Measurements from ENCODE around the gene TIE1.

The TIE1 gene

GRCh38 chr1:43270421-43271095, 30.2 kb upstream of the TIE1 start:
- H3K27ac Mint-ChIP-seq = no peak overlapping the region

GRCh38 chr1:43271186-43272118, 29.3 kb upstream of the TIE1 start:
- peaks cover 47% of the 10 kb centered on the region for H3K27me3 Mint-ChIP-seq
- H3K27ac Mint-ChIP-seq = no peak overlapping the region
- H3K36me3 Mint-ChIP-seq = no peaks in the 10 kb centered on the region
- H3K4me3 Mint-ChIP-seq = peak overlapping the region; percentile 64
- peaks cover 24% of the 10 kb centered on the region for H3K4me1 Mint-ChIP-seq
- no peak for ATAC-seq
- no peaks in the 10 kb centered on the region for H3K9me3 Mint-ChIP-seq

More at GRCh38 chr1:43270421-43271095, 30.2 kb upstream of the TIE1 start:
- no peaks in the 10 kb centered on the region for H3K36me3 Mint-ChIP-seq
- H3K4me3 Mint-ChIP-seq = peak overlapping the region; percentile 64
- no peak for ATAC-seq
- peaks cover 24% of the 10 kb centered on the region for H3K4me1 Mint-ChIP-seq
- H3K27me3 Mint-ChIP-seq = peaks cover 46% of the 10 kb centered on the region
- no peaks in the 10 kb centered on the region for H3K9me3 Mint-ChIP-seq

- Mint-ChIP-seq H3K27me3 (peaks cover 48% of the 10 kb centered on the region), H3K9me3 (no peaks in the 10 kb centered on the region), H3K27ac (no peak overlapping the region), H3K36me3 (no peaks in the 10 kb centered on the region), H3K4me3 (no peak overlapping the region), H3K4me1 (peaks cover 24% of the 10 kb centered on the region)
- ATAC-seq = no peak
These were observed 28.6 kb upstream of the TIE1 start for GRCh38 chr1:43272161-43272560.

GRCh38 chr1:43272576-43273571, 27.9 kb upstream of the TIE1 start:
- Mint-ChIP-seq H3K27me3 (peaks cover 42% of the 10 kb centered on the region), H3K4me3 (no peak overlapping the region), H3K36me3 (no peaks in the 10 kb centered on the region), H3K9me3 (no peaks in the 10 kb centered on the region), H3K4me1 (peaks cover 24% of the 10 kb centered on the region), H3K27ac (no peak overlapping the region)
- no peak for ATAC-seq

GRCh38 chr1:43273708-43274107, 27.1 kb upstream of the TIE1 start:
- Mint-ChIP-seq H3K9me3 (no peaks in the 10 kb centered on the region), H3K27ac (no peak overlapping the region)

GRCh38 chr1:43274125-43274803, 26.5 kb upstream of the TIE1 start:
- peak; percentile 46 for ATAC-seq

More at GRCh38 chr1:43273708-43274107, 27.1 kb upstream of the TIE1 start:
- H3K27me3 Mint-ChIP-seq = peaks cover 41% of the 10 kb centered on the region
- ATAC-seq = no peak
- no peak overlapping the region for H3K4me3 Mint-ChIP-seq
- no peaks in the 10 kb centered on the region for H3K36me3 Mint-ChIP-seq
- H3K4me1 Mint-ChIP-seq = peaks cover 24% of the 10 kb centered on the region

GRCh38 chr1:43274804-43275180, 26.0 kb upstream of the TIE1 start:
- no peaks in the 10 kb centered on the region for H3K36me3 Mint-ChIP-seq
- peak overlapping the region; percentile 50 for H3K27ac Mint-ChIP-seq
- H3K4me3 Mint-ChIP-seq = no peak overlapping the region

More at GRCh38 chr1:43274125-43274803, 26.5 kb upstream of the TIE1 start:
- Mint-ChIP-seq H3K27me3 (peaks cover 40% of the 10 kb centered on the region), H3K4me1 (peaks cover 24% of the 10 kb centered on the region), H3K36me3 (no peaks in the 10 kb centered on the region), H3K27ac (peak overlapping the region; percentile 50), H3K9me3 (no peaks in the 10 kb centered on the region), H3K4me3 (no peak overlapping the region)

GRCh38 chr1:43275826-43276620, 24.8 kb upstream of the TIE1 start:
- Mint-ChIP-seq H3K9me3 (no peaks in the 10 kb centered on the region), H3K27ac (no peak overlapping the region), H3K27me3 (peaks cover 38% of the 10 kb centered on the region), H3K4me1 (peaks cover 11% of the 10 kb centered on the region), H3K4me3 (no peak overlapping the region), H3K36me3 (no peaks in the 10 kb centered on the region)
- no peak for ATAC-seq

More at GRCh38 chr1:43274804-43275180, 26.0 kb upstream of the TIE1 start:
- peaks cover 23% of the 10 kb centered on the region for H3K4me1 Mint-ChIP-seq
- peaks cover 38% of the 10 kb centered on the region for H3K27me3 Mint-ChIP-seq
- ATAC-seq = no peak
- H3K9me3 Mint-ChIP-seq = no peaks in the 10 kb centered on the region

- Mint-ChIP-seq H3K27me3 (peaks cover 31% of the 10 kb centered on the region), H3K4me1 (peaks cover 7% of the 10 kb centered on the region), H3K9me3 (no peaks in the 10 kb centered on the region), H3K27ac (no peak overlapping the region), H3K36me3 (no peaks in the 10 kb centered on the region), H3K4me3 (no peak overlapping the region)
- no peak for ATAC-seq
These were observed 24.1 kb upstream of the TIE1 start for GRCh38 chr1:43276673-43277072.

GRCh38 chr1:43277116-43277876, 23.5 kb upstream of the TIE1 start:
- Mint-ChIP-seq H3K36me3 (no peaks in the 10 kb centered on the region), H3K4me1 (peaks cover 7% of the 10 kb centered on the region), H3K27ac (no peak overlapping the region), H3K27me3 (peaks cover 25% of the 10 kb centered on the region), H3K4me3 (no peak overlapping the region), H3K9me3 (no peaks in the 10 kb centered on the region)
- ATAC-seq = no peak

GRCh38 chr1:43279161-43279560, 21.6 kb upstream of the TIE1 start:
- ATAC-seq = no peak
- Mint-ChIP-seq H3K27me3 (peaks cover 25% of the 10 kb centered on the region), H3K9me3 (no peaks in the 10 kb centered on the region), H3K36me3 (no peaks in the 10 kb centered on the region), H3K4me3 (no peak overlapping the region), H3K4me1 (peaks cover 6% of the 10 kb centered on the region), H3K27ac (no peak overlapping the region)

- H3K27ac Mint-ChIP-seq = no peak overlapping the region
These were observed 21.1 kb upstream of the TIE1 start for GRCh38 chr1:43279666-43280065.

GRCh38 chr1:43280692-43281091, 20.1 kb upstream of the TIE1 start:
- Mint-ChIP-seq H3K27ac (no peak overlapping the region), H3K27me3 (peaks cover 35% of the 10 kb centered on the region), H3K36me3 (no peaks in the 10 kb centered on the region), H3K4me3 (no peak overlapping the region), H3K4me1 (no peaks in the 10 kb centered on the region), H3K9me3 (no peaks in the 10 kb centered on the region)
- ATAC-seq = no peak

More at GRCh38 chr1:43279666-43280065, 21.1 kb upstream of the TIE1 start:
- Mint-ChIP-seq H3K27me3 (peaks cover 25% of the 10 kb centered on the region), H3K4me3 (no peak overlapping the region), H3K36me3 (no peaks in the 10 kb centered on the region), H3K9me3 (no peaks in the 10 kb centered on the region), H3K4me1 (peaks cover 1% of the 10 kb centered on the region)
- no peak for ATAC-seq
